Activated T-cell treated with anti-CD3 and anti-CD28 coated beads, Interleukin-2, amount 50 U/mL, for 72 hours (primary cell): ENCODE data around the gene RERE. TPM values are rescaled to one million over a fixed set of nuclear protein-coding genes. Genes with fewer than 3 reads are reported as not detected.

ENCODE experiments used
- ATAC-seq, 2 donors: fragments of 150-1000 bp; cut with Tn5 transposase; replicated peaks in 1 of 2; 2 replicates each; pipeline ENCODE4 v1.10.0; 2021; ENCODE audit warnings: moderate library complexity in 2 of 2, mild to moderate bottlenecking in 1 of 2
- DNase-seq, 2 donors: peaks; one replicate each; pipeline ENCODE4 v3.0.0; 2021 to 2022; ENCODE audit warnings: mixed read lengths in 1 of 2
- H3K27ac Mint-ChIP-seq: one replicate; pipeline ENCODE4 v1.8.0; 2022; ENCODE audit warnings: mild to moderate bottlenecking, moderate library complexity, mixed read lengths
- H3K27me3 Mint-ChIP-seq: one replicate; pipeline ENCODE4 v1.8.0; 2022; ENCODE audit warnings: low read depth, mixed read lengths
- H3K36me3 Mint-ChIP-seq, 2 donors: one replicate each; pipeline ENCODE4 v1.8.0; 2022; ENCODE audit warnings: mixed read lengths in 2 of 2, mild to moderate bottlenecking in 1 of 2; ENCODE audit not compliant: insufficient read depth in 2 of 2
- H3K4me1 Mint-ChIP-seq: one replicate; pipeline ENCODE4 v1.8.0; 2022; ENCODE audit warnings: low read depth, mixed read lengths
- H3K4me3 Mint-ChIP-seq, 2 donors: one replicate each; pipeline ENCODE4 v1.8.0; 2022; ENCODE audit warnings: mild to moderate bottlenecking in 2 of 2, mixed read lengths in 2 of 2, moderate library complexity in 2 of 2
- H3K9me3 Mint-ChIP-seq, 2 donors: one replicate each; pipeline ENCODE4 v1.8.0; 2022; ENCODE audit warnings: mixed read lengths in 2 of 2
- total RNA-seq, 2 donors: library from RNA; stranded (reverse); gene quantifications; one replicate each; pipeline ENCODE4 v1.2.3, GENCODE V29; 2022

Gene RERE
- total RNA-seq, 2 donors from 2014 or later: 98.7 to 105 TPM

- ATAC-seq (peak; percentile 51 to 58), DNase-seq (no peak)
- H3K27me3 Mint-ChIP-seq: no peaks in the 10 kb centered on the region
- H3K4me1 Mint-ChIP-seq: peaks cover 43% of the 10 kb centered on the region
- no peaks in the 10 kb centered on the region for H3K9me3 Mint-ChIP-seq
- peak overlapping the region; percentile 14 to 80 for H3K4me3 Mint-ChIP-seq
- no peaks in the 10 kb centered on the region for H3K36me3 Mint-ChIP-seq
- H3K27ac Mint-ChIP-seq: peak overlapping the region; percentile 94
Measured at GRCh38 chr1:8752411-8752810, 65.0 kb downstream of the RERE start.

GRCh38 chr1:8751984-8752383 lies 65.5 kb downstream of the RERE start:
- H3K4me3 Mint-ChIP-seq: peak overlapping the region; percentile 14 to 80
- H3K4me1 Mint-ChIP-seq: peaks cover 40% of the 10 kb centered on the region
- H3K27ac Mint-ChIP-seq: peak overlapping the region; percentile 94
- H3K27me3 Mint-ChIP-seq: no peaks in the 10 kb centered on the region
- DNase-seq: no peak
- no peaks in the 10 kb centered on the region for H3K9me3 Mint-ChIP-seq
- no peaks in the 10 kb centered on the region for H3K36me3 Mint-ChIP-seq
- peak in 1 of 2 donors; percentile 51 for ATAC-seq

GRCh38 chr1:8747879-8748825 lies 69.3 kb downstream of the RERE start:
- no peaks in the 10 kb centered on the region for H3K27me3 Mint-ChIP-seq

GRCh38 chr1:8746554-8746953 lies 70.9 kb downstream of the RERE start:
- Mint-ChIP-seq H3K27me3 (no peaks in the 10 kb centered on the region), H3K36me3 (peaks cover 0 to 1% of the 10 kb centered on the region in 2 donors), H3K27ac (no peak overlapping the region), H3K4me3 (no peak overlapping the region), H3K9me3 (no peaks in the 10 kb centered on the region), H3K4me1 (peaks cover 23% of the 10 kb centered on the region)
- no peak for DNase-seq
- peak; percentile 36 to 58 for ATAC-seq

More at GRCh38 chr1:8747879-8748825, 69.3 kb downstream of the RERE start:
- Mint-ChIP-seq H3K4me1 (peaks cover 31% of the 10 kb centered on the region), H3K9me3 (no peaks in the 10 kb centered on the region), H3K4me3 (no peak overlapping the region), H3K27ac (no peak overlapping the region), H3K36me3 (no peaks in the 10 kb centered on the region)
- DNase-seq (no peak), ATAC-seq (no peak)

- Mint-ChIP-seq H3K4me1 (peaks cover 23% of the 10 kb centered on the region), H3K4me3 (no peak overlapping the region), H3K9me3 (peaks cover 0 to 2% of the 10 kb centered on the region in 2 donors), H3K36me3 (peaks cover 4% of the 10 kb centered on the region in 2 donors), H3K27me3 (no peaks in the 10 kb centered on the region), H3K27ac (no peak overlapping the region)
- DNase-seq (no peak), ATAC-seq (peak in 1 of 2 donors; percentile 9)
Measured at GRCh38 chr1:8745749-8746390, 71.6 kb downstream of the RERE start.

- ATAC-seq (no peak), DNase-seq (no peak)
- Mint-ChIP-seq H3K9me3 (peaks cover 0 to 2% of the 10 kb centered on the region in 2 donors), H3K27me3 (no peaks in the 10 kb centered on the region), H3K4me3 (no peak overlapping the region), H3K27ac (no peak overlapping the region), H3K36me3 (peaks cover 4% of the 10 kb centered on the region in 2 donors), H3K4me1 (peaks cover 21% of the 10 kb centered on the region)
Measured at GRCh38 chr1:8745346-8745745, 72.1 kb downstream of the RERE start.

GRCh38 chr1:8742022-8742924 lies 75.2 kb downstream of the RERE start:
- H3K9me3 Mint-ChIP-seq: peaks cover 6 to 10% of the 10 kb centered on the region in 2 donors
- no peak overlapping the region for H3K27ac Mint-ChIP-seq
- no peak overlapping the region for H3K4me3 Mint-ChIP-seq
- DNase-seq: no peak
- no peaks in the 10 kb centered on the region for H3K27me3 Mint-ChIP-seq
- peaks cover 21% of the 10 kb centered on the region for H3K4me1 Mint-ChIP-seq
- ATAC-seq: no peak
- peaks cover 9 to 17% of the 10 kb centered on the region in 2 donors for H3K36me3 Mint-ChIP-seq

GRCh38 chr1:8740034-8740449 lies 77.4 kb downstream of the RERE start:
- ATAC-seq (no peak), DNase-seq (no peak)
- Mint-ChIP-seq H3K4me1 (peaks cover 13% of the 10 kb centered on the region), H3K36me3 (peaks cover 9 to 17% of the 10 kb centered on the region in 2 donors), H3K27ac (no peak overlapping the region), H3K9me3 (peaks cover 6 to 10% of the 10 kb centered on the region in 2 donors), H3K4me3 (no peak overlapping the region), H3K27me3 (no peaks in the 10 kb centered on the region)

- DNase-seq (no peak), ATAC-seq (no peak)
- H3K4me3 Mint-ChIP-seq: no peak overlapping the region
- no peaks in the 10 kb centered on the region for H3K27me3 Mint-ChIP-seq
- H3K9me3 Mint-ChIP-seq: peaks cover 6 to 10% of the 10 kb centered on the region in 2 donors
- H3K36me3 Mint-ChIP-seq: peaks cover 9 to 17% of the 10 kb centered on the region in 2 donors
- H3K27ac Mint-ChIP-seq: no peak overlapping the region
- H3K4me1 Mint-ChIP-seq: peaks cover 13% of the 10 kb centered on the region
Measured at GRCh38 chr1:8739377-8739776, 78.1 kb downstream of the RERE start.

- peaks cover 9% of the 10 kb centered on the region for H3K4me1 Mint-ChIP-seq
- H3K36me3 Mint-ChIP-seq: peaks cover 9 to 21% of the 10 kb centered on the region in 2 donors
- no peak for ATAC-seq
- H3K9me3 Mint-ChIP-seq: peaks cover 6 to 10% of the 10 kb centered on the region in 2 donors
- no peak overlapping the region for H3K4me3 Mint-ChIP-seq
- H3K27ac Mint-ChIP-seq: no peak overlapping the region
- H3K27me3 Mint-ChIP-seq: no peaks in the 10 kb centered on the region
- DNase-seq: no peak
Measured at GRCh38 chr1:8736927-8737326, 80.5 kb downstream of the RERE start.

- peaks cover 1 to 15% of the 10 kb centered on the region in 2 donors for H3K36me3 Mint-ChIP-seq
- peaks cover 2 to 3% of the 10 kb centered on the region in 2 donors for H3K9me3 Mint-ChIP-seq
- no peaks in the 10 kb centered on the region for H3K27me3 Mint-ChIP-seq
- no peak overlapping the region for H3K27ac Mint-ChIP-seq
- no peak for ATAC-seq
- no peak overlapping the region for H3K4me3 Mint-ChIP-seq
- no peaks in the 10 kb centered on the region for H3K4me1 Mint-ChIP-seq
- no peak for DNase-seq
Measured at GRCh38 chr1:8733484-8733883, 84.0 kb downstream of the RERE start.

GRCh38 chr1:8731162-8731561 lies 86.3 kb downstream of the RERE start:
- Mint-ChIP-seq H3K36me3 (peaks cover 1 to 13% of the 10 kb centered on the region in 2 donors), H3K4me3 (no peak overlapping the region), H3K27ac (no peak overlapping the region), H3K9me3 (peaks cover 2% of the 10 kb centered on the region in 2 donors), H3K27me3 (no peaks in the 10 kb centered on the region), H3K4me1 (peaks cover 8% of the 10 kb centered on the region)
- DNase-seq (no peak), ATAC-seq (no peak)
